WTC11 (cell line): Measurements from ENCODE around the gene SLC1A7. TPM values are rescaled to one million over a fixed set of nuclear protein-coding genes. Genes with fewer than 3 reads are reported as not detected.

Experiments used
- ATAC-seq: fragments of 200-7000 bp; cut with Tn5 transposase; 2 replicates; pipeline ENCODE4 v1.10.0; 2021; ENCODE audit warnings: mild to moderate bottlenecking, moderate library complexity
- CTCF ChIA-PET: fragments of 300-600 bp; sonication (Branson Sonifier 250); formaldehyde crosslinking; loops from one replicate; lab custom pipeline; 2021; ENCODE audit warnings: antibody characterized with exemption; lab: Charles Lee
- POLR2A ChIA-PET: fragments of 350-600 bp; sonication (Branson Sonifier 250); formaldehyde crosslinking; loops from one replicate; lab custom pipeline; 2021; ENCODE audit warnings: antibody characterized with exemption; lab: Charles Lee
- DNase-seq: peaks from one replicate; pipeline ENCODE4 v3.0.0; 2021; ENCODE audit warnings: low spot score
- H3K27ac Mint-ChIP-seq: 2 replicates; pipeline ENCODE4 v1.8.0; 2021; ENCODE audit warnings: mixed read lengths
- H3K27me3 Mint-ChIP-seq: 2 replicates; pipeline ENCODE4 v1.8.0; 2021; ENCODE audit warnings: low read depth, mild to moderate bottlenecking, moderate library complexity, mixed read lengths
- H3K36me3 Mint-ChIP-seq: 2 replicates; pipeline ENCODE4 v1.8.0; 2021; ENCODE audit warnings: mixed read lengths
- H3K4me1 Mint-ChIP-seq: 2 replicates; pipeline ENCODE4 v1.8.0; 2022; ENCODE audit warnings: mixed read lengths
- H3K4me3 Mint-ChIP-seq: 2 replicates; pipeline ENCODE4 v1.8.0; 2021; ENCODE audit warnings: mild to moderate bottlenecking, moderate library complexity, mixed read lengths
- H3K9me3 Mint-ChIP-seq: 2 replicates; pipeline ENCODE4 v1.8.0; 2021; ENCODE audit warnings: mixed read lengths
- ATF1 ChIP-seq: sonication (generic); formaldehyde crosslinking; IDR thresholded peaks from 2 replicates; pipeline ENCODE4 v1.8.1; 2023; ENCODE audit warnings: mild to moderate bottlenecking, moderate library complexity, missing genetic modification reagents
- ATF3 ChIP-seq: sonication (generic); formaldehyde crosslinking; conservative IDR thresholded peaks from 2 replicates; pipeline ENCODE4 v1.8.1; 2022; ENCODE audit warnings: mild to moderate bottlenecking, missing genetic modification reagents
- CDX4 ChIP-seq: fragments of 250-450 bp; sonication (Bioruptor Pico); IDR thresholded peaks from 2 replicates; pipeline ENCODE4 v1.9.0; 2021; ENCODE audit warnings: moderate library complexity, mild to moderate bottlenecking, inconsistent platforms, borderline replicate concordance
- CREB1 ChIP-seq: sonication (generic); formaldehyde crosslinking; IDR thresholded peaks from 2 replicates; pipeline ENCODE4 v1.8.0; 2023; ENCODE audit warnings: mild to moderate bottlenecking, missing genetic modification reagents
- CTCF ChIP-seq: fragments of 200-600 bp; IDR thresholded peaks from 2 replicates; pipeline ENCODE4 v1.8.0; 2022; ENCODE audit warnings: antibody characterized with exemption
- ELF4 ChIP-seq: sonication (generic); formaldehyde crosslinking; IDR thresholded peaks from 2 replicates; pipeline ENCODE4 v1.8.1; 2022; ENCODE audit warnings: low read depth, mild to moderate bottlenecking, moderate library complexity, missing genetic modification reagents
- EMX1 ChIP-seq: fragments of 250-450 bp; sonication (Bioruptor Pico); IDR thresholded peaks from 2 replicates; pipeline ENCODE4 v1.8.0; 2021; ENCODE audit warnings: mild to moderate bottlenecking
- ERG ChIP-seq: fragments of 250-450 bp; sonication (Bioruptor Pico); IDR thresholded peaks from 2 replicates; pipeline ENCODE4 v1.8.0; 2021; ENCODE audit warnings: mild to moderate bottlenecking
- ETV6 ChIP-seq: sonication (generic); formaldehyde crosslinking; IDR thresholded peaks from 2 replicates; pipeline ENCODE4 v1.8.1; 2022; ENCODE audit warnings: mild to moderate bottlenecking, missing genetic modification reagents
- FOXK1 ChIP-seq: sonication (generic); formaldehyde crosslinking; IDR thresholded peaks from 2 replicates; pipeline ENCODE4 v1.8.0; 2022; ENCODE audit warnings: mild to moderate bottlenecking, moderate library complexity, missing genetic modification reagents
- GABPB1 ChIP-seq: sonication (generic); formaldehyde crosslinking; IDR thresholded peaks from 2 replicates; pipeline ENCODE4 v1.8.1; 2023; ENCODE audit warnings: mild to moderate bottlenecking, missing genetic modification reagents
- HMGXB4 ChIP-seq: sonication (generic); formaldehyde crosslinking; IDR thresholded peaks from 2 replicates; pipeline ENCODE4 v1.8.1; 2023; ENCODE audit warnings: mild to moderate bottlenecking, moderate library complexity, missing genetic modification reagents
- MLX ChIP-seq: sonication (generic); formaldehyde crosslinking; IDR thresholded peaks from 2 replicates; pipeline ENCODE4 v1.8.1; 2023; ENCODE audit warnings: mild to moderate bottlenecking, missing genetic modification reagents, moderate library complexity
- NFYB ChIP-seq: sonication (generic); formaldehyde crosslinking; conservative IDR thresholded peaks from 2 replicates; pipeline ENCODE4 v1.8.0; 2022; ENCODE audit warnings: low read depth, missing genetic modification reagents
- NR2C2 ChIP-seq: sonication (generic); formaldehyde crosslinking; IDR thresholded peaks from 2 replicates; pipeline ENCODE4 v1.8.0; 2022; ENCODE audit warnings: mild to moderate bottlenecking, missing genetic modification reagents
- PREB ChIP-seq: sonication (generic); formaldehyde crosslinking; IDR thresholded peaks from 2 replicates; pipeline ENCODE4 v1.8.1; 2022; ENCODE audit warnings: mild to moderate bottlenecking, missing genetic modification reagents, moderate library complexity, borderline replicate concordance
- RORB ChIP-seq: fragments of 250-450 bp; sonication (Bioruptor Pico); IDR thresholded peaks from 2 replicates; pipeline ENCODE4 v1.9.0; 2021; ENCODE audit warnings: mild to moderate bottlenecking
- ZBTB43 ChIP-seq: sonication (generic); formaldehyde crosslinking; IDR thresholded peaks from 2 replicates; pipeline ENCODE4 v1.8.1; 2023; ENCODE audit warnings: mild to moderate bottlenecking, missing genetic modification reagents
- ZNF416 ChIP-seq: fragments of 250-450 bp; sonication (Bioruptor Pico); IDR thresholded peaks from 2 replicates; pipeline ENCODE4 v1.9.0; 2021; ENCODE audit warnings: mild to moderate bottlenecking, inconsistent platforms
- ZNF425 ChIP-seq: fragments of 250-450 bp; sonication (Bioruptor Pico); conservative IDR thresholded peaks from 2 replicates; pipeline ENCODE4 v1.9.0; 2021; ENCODE audit warnings: mild to moderate bottlenecking
- total RNA-seq: library from RNA; stranded (reverse); gene quantifications from 3 replicates; pipeline ENCODE4 v1.2.3, GENCODE V29; 2021

The SLC1A7 gene
- total RNA-seq, 1 experiment from 2014 or later = not detected

- CTCF ChIA-PET = interaction anchor here (1.8 kb wide), 2 partner anchors 16 to 78 kb away, joined by 7 read pairs; no protein-coding TSS in a partner anchor
- no peak overlapping the region for H3K27ac Mint-ChIP-seq
- DNase-seq (no peak), ATAC-seq (no peak)
- TF ChIP-seq ZNF416 (CRISPR knock-in tag) (no peak), CREB1 (CRISPR knock-in tag) (no peak), RORB (no peak), ZBTB43 (CRISPR knock-in tag) (no peak)
- H3K27me3 Mint-ChIP-seq = no peaks in the 10 kb centered on the region; the same call in none of the 2 replicates
- no peaks in the 10 kb centered on the region for H3K36me3 Mint-ChIP-seq
- no peaks in the 10 kb centered on the region for H3K9me3 Mint-ChIP-seq
- POLR2A ChIA-PET = no interaction called here
- peaks cover 26% of the 10 kb centered on the region for H3K4me1 Mint-ChIP-seq
- H3K4me3 Mint-ChIP-seq = no peak overlapping the region
These were observed 23.9 kb upstream of the SLC1A7 start for GRCh38 chr1:53166366-53166765.

- H3K27ac Mint-ChIP-seq = no peak overlapping the region
- ChIA-PET CTCF (interaction anchor here (1.8 kb wide), 2 partner anchors 17 to 77 kb away, joined by 7 read pairs; no protein-coding TSS in a partner anchor), POLR2A (no interaction called here)
- no peak overlapping the region for H3K4me3 Mint-ChIP-seq
- H3K4me1 Mint-ChIP-seq = peaks cover 26% of the 10 kb centered on the region
- no peak for ATAC-seq
- H3K27me3 Mint-ChIP-seq = no peaks in the 10 kb centered on the region; the same call in none of the 2 replicates
- no peaks in the 10 kb centered on the region for H3K36me3 Mint-ChIP-seq
- TF ChIP-seq FOXK1 (no peak), CDX4 (no peak), NR2C2 (no peak), ETV6 (no peak), EMX1 (CRISPR knock-in tag) (no peak), MLX (CRISPR knock-in tag) (no peak), PREB (CRISPR knock-in tag) (no peak), ELF4 (CRISPR knock-in tag) (no peak), ERG (no peak), NFYB (CRISPR knock-in tag) (no peak), HMGXB4 (CRISPR knock-in tag) (no peak), RORB (no peak), CTCF (no peak), ZNF425 (no peak), ATF3 (CRISPR knock-in tag) (no peak), GABPB1 (CRISPR knock-in tag) (no peak), ATF1 (CRISPR knock-in tag) (no peak)
- no peak for DNase-seq
- no peaks in the 10 kb centered on the region for H3K9me3 Mint-ChIP-seq
These were observed 23.0 kb upstream of the SLC1A7 start for GRCh38 chr1:53165408-53165961.
